HG03159 (cell line): ENCODE measurements around the gene NPIPA5.
"Not testable (repeated sequence)": the region's sequence is repeated elsewhere in the genome, so short reads cannot be mapped to it uniquely, and the experiment has no call there.

Experiments used
- ATAC-seq: cut with Tn5 transposase; IDR thresholded peaks from one replicate; pipeline ENCODE4 v1.9.1; 2021; ENCODE audit warnings: mild to moderate bottlenecking, moderate library complexity; ENCODE audit not compliant: unreplicated experiment

NPIPA5 gene

DNA sequence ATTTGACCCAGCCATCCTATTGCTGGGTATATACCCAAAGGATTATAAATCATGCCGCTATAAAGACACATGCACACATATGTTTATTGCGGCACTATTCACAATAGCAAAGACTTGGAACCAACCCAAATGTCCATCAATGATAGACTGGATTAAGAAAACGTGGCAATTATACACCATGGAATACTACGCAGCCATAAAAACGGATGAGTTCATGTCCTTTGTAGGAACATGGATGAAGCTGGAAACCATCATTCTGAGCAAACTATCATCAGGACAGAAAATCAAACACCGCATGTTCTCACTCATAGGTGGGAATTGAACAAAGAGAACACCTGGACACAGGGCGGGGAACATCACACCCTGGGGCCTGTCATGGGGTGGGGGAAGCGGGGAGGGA lies 14.9 kb upstream of the NPIPA5 start:
- ATAC-seq = not testable (repeated sequence)

DNA sequence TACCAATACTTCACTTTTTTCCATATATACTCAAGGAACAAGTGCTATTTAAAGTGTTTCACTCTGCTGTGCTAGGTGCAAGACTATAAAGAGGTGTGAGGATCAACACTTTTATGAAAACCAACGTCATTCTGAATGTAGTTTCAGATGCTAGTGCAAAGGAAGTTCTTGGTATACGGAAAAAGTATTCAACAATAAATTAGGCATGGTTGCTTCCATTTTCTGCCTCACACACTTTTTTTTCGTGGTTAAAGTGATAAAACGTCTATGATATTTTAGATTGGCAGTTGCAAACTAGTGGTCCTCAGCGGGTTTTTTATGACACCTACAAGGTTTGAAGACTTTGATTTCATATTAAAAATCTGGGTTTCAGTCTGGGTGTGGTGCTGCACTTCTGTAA lies 11.8 kb upstream of the NPIPA5 start:
- not testable (repeated sequence) for ATAC-seq

DNA sequence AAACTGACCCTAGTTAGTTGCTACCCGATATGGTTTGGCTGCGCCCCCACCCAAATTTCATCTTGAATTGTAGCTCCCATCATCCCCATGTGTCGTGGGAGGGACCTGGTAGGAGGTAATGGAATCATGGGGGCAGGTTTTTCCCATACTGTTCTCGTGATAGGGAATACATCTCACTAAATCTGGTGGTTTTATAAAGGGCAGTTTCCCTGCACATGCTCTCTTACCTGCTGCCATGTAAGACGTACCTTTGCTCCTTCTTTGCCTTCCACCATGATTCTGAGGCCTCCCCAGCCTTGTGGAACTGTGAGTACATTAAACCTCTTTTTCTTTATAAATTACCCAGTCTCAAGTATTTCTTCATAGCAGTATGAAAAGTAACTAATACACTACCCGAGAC lies 10.0 kb upstream of the NPIPA5 start:
- ATAC-seq = not testable (repeated sequence)

- not testable (repeated sequence) for ATAC-seq
Measured at GRCh38 chr16:15382810-15383209, 4.7 kb upstream of the NPIPA5 start.

GRCh38 chr16:15357495-15357894 lies 20.6 kb downstream of the NPIPA5 start:
- not testable (repeated sequence) for ATAC-seq

- ATAC-seq = not testable (repeated sequence)
Measured at GRCh38 chr16:15354846-15355245, 23.2 kb downstream of the NPIPA5 start.

DNA sequence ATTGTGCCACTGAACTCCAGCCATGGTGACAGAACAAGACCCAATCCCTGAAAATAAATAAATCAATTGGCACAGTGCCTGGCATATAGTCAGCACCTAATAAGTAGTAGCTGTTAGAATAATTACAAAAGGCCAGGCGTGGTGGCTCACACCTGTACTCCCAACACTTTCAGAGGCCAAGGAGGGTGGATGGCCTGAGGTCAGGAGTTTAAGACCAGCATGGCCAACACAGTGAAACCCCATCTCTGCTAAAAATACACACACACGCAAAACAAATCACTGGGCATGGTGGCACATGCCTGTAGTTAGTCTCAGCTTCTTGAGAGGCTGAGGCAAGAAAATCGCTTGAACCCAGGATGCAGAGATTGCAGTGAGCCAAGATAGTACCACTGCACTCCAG lies 25.2 kb downstream of the NPIPA5 start:
- ATAC-seq = not testable (repeated sequence)

GRCh38 chr16:15351745-15352144 lies 26.3 kb downstream of the NPIPA5 start:
- ATAC-seq = not testable (repeated sequence)

DNA sequence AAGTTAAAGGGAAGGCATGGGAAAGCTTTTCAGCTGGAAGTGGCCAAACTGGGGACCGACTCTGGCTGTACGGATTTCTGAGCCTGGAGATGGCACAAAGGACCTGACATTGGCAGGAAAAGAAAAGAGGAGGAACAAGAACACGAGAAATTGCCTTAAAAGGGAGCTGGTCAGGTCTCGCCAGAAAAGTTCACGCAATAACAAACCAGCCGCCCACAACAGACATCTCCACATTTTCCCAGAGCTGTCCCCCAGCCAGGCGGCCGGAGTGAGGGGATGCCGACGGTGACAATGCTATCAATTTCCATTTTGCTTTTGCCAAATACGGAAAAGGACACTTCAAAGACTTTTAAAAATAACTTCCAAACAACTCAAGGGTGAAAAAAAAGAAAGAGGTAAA lies 26.8 kb downstream of the NPIPA5 start:
- ATAC-seq = not testable (repeated sequence)

DNA sequence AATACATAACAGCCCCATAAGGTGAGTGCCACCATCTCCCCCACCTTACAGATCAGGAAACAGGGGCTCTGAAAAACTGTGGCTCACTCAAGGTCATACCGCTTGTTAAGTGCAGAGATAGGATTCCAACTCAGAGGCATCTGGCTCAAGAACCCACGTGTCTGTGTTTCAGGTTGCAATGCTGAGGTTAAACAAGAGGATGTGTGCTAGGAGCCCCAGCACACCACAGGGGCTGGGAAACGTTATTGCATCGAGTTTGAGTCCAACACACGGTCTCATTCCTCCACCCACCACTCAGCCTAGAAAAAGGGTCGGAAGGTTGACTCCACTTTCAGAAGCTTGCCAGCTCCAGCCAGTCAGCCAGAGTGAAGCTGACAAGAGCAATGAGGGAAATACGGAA lies 29.4 kb downstream of the NPIPA5 start:
- ATAC-seq = not testable (repeated sequence)

DNA sequence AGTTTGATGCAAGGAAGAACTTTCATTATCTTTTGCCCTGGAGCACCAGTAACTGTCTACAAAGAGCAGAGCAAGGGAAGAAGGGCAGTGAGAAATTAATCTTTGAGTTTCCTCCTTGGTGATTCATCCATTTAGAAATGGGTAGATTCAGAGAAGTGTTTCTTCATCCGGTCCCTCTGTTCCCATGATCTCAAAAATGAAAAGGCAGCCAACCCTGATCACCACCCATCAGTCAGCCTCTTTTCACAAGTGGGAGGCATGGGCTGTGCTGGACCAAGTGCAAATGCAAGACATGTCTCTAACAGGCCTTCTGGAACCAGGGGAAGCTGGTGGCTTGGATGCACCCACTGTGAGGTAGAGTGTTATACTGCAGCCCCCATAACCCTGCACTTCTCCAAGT lies 35.8 kb downstream of the NPIPA5 start:
- not testable (repeated sequence) for ATAC-seq

GRCh38 chr16:15338986-15339385 lies 39.1 kb downstream of the NPIPA5 start:
- ATAC-seq = not testable (repeated sequence)

DNA sequence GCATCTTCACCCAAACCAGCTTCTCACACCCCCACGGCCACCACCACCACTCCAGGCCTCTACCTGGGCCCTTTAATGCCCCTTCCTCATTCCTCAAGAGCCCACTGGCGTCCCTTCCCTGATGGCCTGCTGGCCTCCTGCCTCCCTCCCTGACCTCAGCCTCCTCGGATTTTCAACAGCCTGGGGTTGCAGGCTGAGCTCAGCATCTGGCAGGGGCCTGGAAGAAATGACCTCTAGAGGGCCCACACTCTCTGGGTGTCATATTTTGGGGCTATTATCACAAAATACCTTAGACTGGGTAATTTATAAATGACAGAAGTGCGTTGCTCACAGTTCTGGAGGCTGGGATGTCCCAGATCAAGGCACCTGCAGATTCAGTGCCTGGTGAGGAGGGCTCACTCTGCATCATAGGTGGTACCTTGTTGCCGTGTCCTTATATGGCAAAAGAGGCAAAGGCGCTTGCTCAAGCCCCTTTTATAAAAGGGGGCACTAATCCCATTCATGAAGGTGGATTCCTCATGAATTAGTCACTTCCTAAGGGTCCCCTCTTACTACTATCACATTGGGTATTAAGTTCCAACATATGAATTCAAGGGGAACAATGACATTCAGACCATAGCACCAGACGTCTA lies 40.0 kb downstream of the NPIPA5 start:
- not testable (repeated sequence) for ATAC-seq

- not testable (repeated sequence) for ATAC-seq
Measured at GRCh38 chr16:15335609-15336008, 42.5 kb downstream of the NPIPA5 start.

DNA sequence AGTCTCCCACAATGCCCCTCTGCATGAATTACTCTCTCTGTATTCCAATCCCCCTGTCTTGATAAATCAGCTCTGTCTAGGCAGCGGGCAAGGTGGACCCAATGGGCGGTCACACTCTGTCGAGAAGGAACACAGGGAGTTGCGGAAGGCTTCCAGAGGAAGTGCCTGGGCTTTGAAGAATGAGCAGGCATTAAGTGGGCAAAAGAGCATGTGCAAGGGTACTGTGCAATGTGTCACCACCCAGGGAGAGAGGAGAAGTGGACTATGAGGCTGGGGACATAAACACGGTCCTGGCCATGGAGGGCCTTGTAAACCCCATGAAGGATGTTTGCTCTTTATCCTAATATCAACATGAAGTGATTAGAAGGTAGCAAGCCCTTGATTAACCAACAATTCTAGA lies 44.1 kb downstream of the NPIPA5 start:
- ATAC-seq = not testable (repeated sequence)

- ATAC-seq = not testable (repeated sequence)
Measured at GRCh38 chr16:15330978-15331377, 47.1 kb downstream of the NPIPA5 start.

GRCh38 chr16:15324954-15325353 lies 53.1 kb downstream of the NPIPA5 start:
- not testable (repeated sequence) for ATAC-seq

DNA sequence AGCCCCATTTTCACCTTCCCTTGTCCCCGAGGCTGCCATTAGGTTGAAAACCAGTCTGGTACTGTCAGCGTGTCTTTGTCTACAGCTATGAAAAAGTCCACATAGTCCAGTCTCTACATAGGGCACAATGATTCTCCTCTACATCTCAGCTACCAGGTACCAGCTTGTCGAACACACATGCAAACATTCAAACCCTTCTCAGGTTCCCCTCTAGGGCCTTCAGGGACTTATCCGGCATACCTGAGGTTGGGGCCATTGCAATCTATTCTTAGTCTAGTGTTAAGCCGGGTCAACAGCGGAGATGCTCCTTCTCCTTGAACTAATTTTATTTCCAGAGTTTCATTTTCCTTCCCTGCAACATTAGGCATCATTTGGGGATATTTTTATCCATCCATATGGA lies 54.7 kb downstream of the NPIPA5 start:
- not testable (repeated sequence) for ATAC-seq

- not testable (repeated sequence) for ATAC-seq
Measured at GRCh38 chr16:15321221-15321620, 56.9 kb downstream of the NPIPA5 start.

DNA sequence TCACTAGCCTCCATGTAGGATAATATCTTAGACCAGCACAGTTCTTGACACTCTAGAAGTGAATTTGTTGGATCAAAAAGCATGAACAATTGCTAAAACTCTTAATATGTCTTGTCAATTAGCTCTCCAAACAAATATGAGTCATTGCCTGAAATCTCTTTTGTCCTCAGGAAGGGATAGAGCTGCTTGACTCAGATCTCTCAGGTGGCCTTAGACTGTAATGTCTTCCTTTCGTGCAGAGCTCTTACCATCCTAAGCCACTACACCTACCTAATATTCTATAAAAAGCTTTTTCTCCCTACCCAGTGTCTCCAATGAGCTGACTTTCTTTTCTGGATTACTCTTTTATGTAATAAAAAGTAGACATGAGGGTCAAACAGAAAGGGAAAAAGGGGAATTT lies 63.5 kb downstream of the NPIPA5 start:
- ATAC-seq = not testable (repeated sequence)
